Pancreas (tissue), 10 donors: ENCODE data around the gene GRB14. TPM values are rescaled to one million over a fixed set of nuclear protein-coding genes. Genes with fewer than 3 reads are reported as not detected.
A peak's percentile ranks its signal among the peaks of the same experiment; 100 is the strongest.

ENCODE experiments used
- ATAC-seq, 4 donors: fragments of 200-7000 bp; cut with Tn5 transposase; one replicate each; pipeline versions ENCODE4 v1.8.0 to v1.9.1; 2020; ENCODE audit warnings: mild to moderate bottlenecking in 4 of 4, moderate library complexity in 4 of 4
- DNase-seq, 6 donors: peaks; one replicate each; pipeline ENCODE4 v3.0.0-alpha.2; 2020
- FAIRE-seq: peaks from 2 replicates; lab custom pipeline; 2012; peaks lifted over from hg19 to GRCh38; lab: Jason Lieb, UNC
- H3K27ac ChIP-seq, 4 donors: fragments of 200-600 bp; sonication (generic); 1 replicate in 3 of 4; 2 replicates in 1 of 4; pipeline versions ENCODE4 v1.5.0 to v1.8.0; 2020
- H3K27me3 ChIP-seq, 4 donors: fragments of 200-600 bp; one replicate each; pipeline ENCODE4 v1.8.0; 2021
- H3K36me3 ChIP-seq, 3 donors: fragments of 200-600 bp; sonication (generic) in 1 of 3; one replicate each; pipeline versions ENCODE4 v1.5.0 to v1.8.0; 2020 to 2021
- H3K4me1 ChIP-seq, 3 donors: fragments of 200-600 bp; one replicate each; pipeline ENCODE4 v1.8.0; 2021
- H3K4me3 ChIP-seq, 4 donors: fragments of 200-600 bp; sonication (generic) in 2 of 4; one replicate each; pipeline versions ENCODE4 v1.5.0 to v1.8.0; 2020 to 2021
- H3K9me3 ChIP-seq, 4 donors: fragments of 200-600 bp; one replicate each; pipeline ENCODE4 v1.8.0; 2021
- WGBS, 2 donors: extraction: QIAGEN DNeasy Blood & Tissue Kit; methylation state at CpG; one replicate each; pipeline ENCODE4 v1.1.7; 2013; 5-methylcytosine and 5-hydroxymethylcytosine counted together
- intact Hi-C, 3 donors: fragments of 100-400 bp; cut with DNase I; formaldehyde crosslinking; loops; one replicate each; pipeline versions ENCODE4 v1.11.1 to v1.14.2; 2022
- polyA plus RNA-seq, 2 donors: library from polyadenylated mRNA; stranded (reverse); fragments of 200-250 nt; gene quantifications; one replicate each; pipeline ENCODE4 v1.2.3, GENCODE V29; 2013
- total RNA-seq, 6 donors: library from RNA; stranded (reverse); fragmentation: NEBNext Ultra II Directional in 4 of 6; extraction: Animal tissue kit (Norgen Biotek cat#: 25700) in 4 of 6; gene quantifications; one replicate each; pipeline versions ENCODE4 v1.2.1 to v1.2.4, GENCODE V29; 2021 to 2023
- TF ChIP-seq, protein P1 (sequence below), 4 donors: fragments of 200-600 bp; sonication (generic) in 3 of 4; IDR thresholded peaks; one replicate each; pipeline versions ENCODE4 v1.5.0 to v1.8.0; 2021; ENCODE audit warnings: antibody characterized with exemption in 4 of 4
- donor health status: healthy with polysubstance abuse.
- donor health status: DM: no; HTN: no; CAD: no; lungs with moderate emphysema.
- donor health status: DM: no; HTN: no; CAD: no.
- donor health status: control.
- donor health status: control.
- donor health status: Bipolar disorder and iron deficiency.
- donor health status: DM: yes; HTN: yes; CAD: no.
- donor health status: DM: no; HTN: no; CAD: no.
- donor health status: DM: no; HTN: no; CAD: no.
- donor health status: DM: yes; HTN: yes; CAD: no.

Gene GRB14
- total and polyA plus RNA-seq, 8 donors: 7.8 to 74.9 (median 15.1) TPM

DNA sequence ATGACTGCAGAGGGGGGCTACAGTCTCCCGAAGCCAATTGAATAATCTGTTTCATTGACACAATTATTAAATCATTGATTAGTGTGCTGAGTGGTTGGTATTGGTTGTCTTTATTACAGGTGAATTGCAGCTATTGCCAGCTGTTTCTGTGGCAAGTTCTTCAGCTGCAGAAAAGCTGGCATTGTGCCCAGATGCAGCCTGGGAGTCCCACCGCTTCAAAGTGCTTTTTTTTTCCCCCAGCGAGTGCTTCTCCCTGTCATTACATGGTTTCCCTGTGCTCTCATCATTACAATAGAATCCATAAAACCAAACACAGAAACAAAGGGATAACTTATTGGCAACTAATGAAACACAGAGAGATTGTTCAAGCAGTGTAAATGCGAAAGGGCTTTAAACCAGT is 164.7 kb downstream of the GRB14 start:
- H3K9me3 ChIP-seq: no peaks in the 10 kb centered on the region

DNA sequence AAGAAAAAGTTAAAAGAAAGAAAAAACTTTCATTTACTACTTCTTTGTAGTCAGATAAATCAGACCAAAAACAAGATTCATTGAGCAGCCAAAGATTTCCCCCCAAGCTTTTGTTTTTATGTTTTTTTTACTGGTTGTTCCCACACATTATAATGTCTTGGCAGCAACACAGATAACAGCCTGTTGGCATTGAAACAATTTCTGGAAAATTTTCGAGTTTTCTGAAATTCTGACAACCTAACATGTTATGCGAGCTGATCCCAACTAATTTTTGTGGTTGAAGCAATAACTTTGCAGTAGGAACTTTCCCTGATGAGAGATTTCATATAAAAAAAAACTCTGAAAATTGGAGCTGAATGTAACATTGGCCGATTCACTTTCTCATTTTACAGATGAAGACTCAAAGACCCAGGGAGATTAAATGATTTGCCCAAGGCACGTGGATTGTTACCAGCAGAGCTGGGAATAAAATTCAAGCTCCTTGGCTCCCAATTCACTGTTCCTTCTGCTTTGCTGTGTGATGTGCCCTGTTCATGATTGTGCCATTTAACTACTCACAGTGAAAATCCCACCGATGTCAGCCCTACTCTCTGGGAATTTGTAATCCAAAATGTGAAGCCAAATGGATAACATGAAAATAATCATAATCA is 167.5 kb downstream of the GRB14 start:
- WGBS, 2 donors: 62 to 67% methylated on average over 5 of the region's 5 CpGs
- H3K4me1 ChIP-seq: no peaks in the 10 kb centered on the region
- DNase-seq (no peak), FAIRE-seq (no peak), ATAC-seq (no peak)
- no peak overlapping the region for H3K4me3 ChIP-seq
- no peaks in the 10 kb centered on the region for H3K27me3 ChIP-seq
- no peaks in the 10 kb centered on the region for H3K36me3 ChIP-seq
- no peaks in the 10 kb centered on the region for H3K9me3 ChIP-seq
- H3K27ac ChIP-seq: no peak overlapping the region
- intact Hi-C loops: no loop called here
- TF ChIP-seq, protein P1, sequence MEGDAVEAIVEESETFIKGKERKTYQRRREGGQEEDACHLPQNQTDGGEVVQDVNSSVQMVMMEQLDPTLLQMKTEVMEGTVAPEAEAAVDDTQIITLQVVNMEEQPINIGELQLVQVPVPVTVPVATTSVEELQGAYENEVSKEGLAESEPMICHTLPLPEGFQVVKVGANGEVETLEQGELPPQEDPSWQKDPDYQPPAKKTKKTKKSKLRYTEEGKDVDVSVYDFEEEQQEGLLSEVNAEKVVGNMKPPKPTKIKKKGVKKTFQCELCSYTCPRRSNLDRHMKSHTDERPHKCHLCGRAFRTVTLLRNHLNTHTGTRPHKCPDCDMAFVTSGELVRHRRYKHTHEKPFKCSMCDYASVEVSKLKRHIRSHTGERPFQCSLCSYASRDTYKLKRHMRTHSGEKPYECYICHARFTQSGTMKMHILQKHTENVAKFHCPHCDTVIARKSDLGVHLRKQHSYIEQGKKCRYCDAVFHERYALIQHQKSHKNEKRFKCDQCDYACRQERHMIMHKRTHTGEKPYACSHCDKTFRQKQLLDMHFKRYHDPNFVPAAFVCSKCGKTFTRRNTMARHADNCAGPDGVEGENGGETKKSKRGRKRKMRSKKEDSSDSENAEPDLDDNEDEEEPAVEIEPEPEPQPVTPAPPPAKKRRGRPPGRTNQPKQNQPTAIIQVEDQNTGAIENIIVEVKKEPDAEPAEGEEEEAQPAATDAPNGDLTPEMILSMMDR (IDR thresholded peaks at IDR 0.05): no peak

More for the DNA sequence above, 164.7 kb downstream of the GRB14 start:
- intact Hi-C loops: no loop called here
- no peak for FAIRE-seq
- no peak for ATAC-seq
- WGBS, 2 donors: 23 to 26% methylated on average over 4 of the region's 4 CpGs
- H3K27ac ChIP-seq: no peak overlapping the region
- DNase-seq: peak in 2 of 6 donors; percentile 20 to 55
- H3K4me1 ChIP-seq: no peaks in the 10 kb centered on the region
- no peaks in the 10 kb centered on the region for H3K36me3 ChIP-seq
- H3K27me3 ChIP-seq: no peaks in the 10 kb centered on the region
- TF ChIP-seq, protein P1 (IDR thresholded peaks at IDR 0.05): no peak
- no peak overlapping the region for H3K4me3 ChIP-seq

- no peaks in the 10 kb centered on the region for H3K4me1 ChIP-seq
- DNase-seq (no peak), FAIRE-seq (no peak), ATAC-seq (no peak)
- WGBS, 2 donors: 82 to 85% methylated on average over 2 of the region's 2 CpGs
- no peak overlapping the region for H3K27ac ChIP-seq
- H3K27me3 ChIP-seq: no peaks in the 10 kb centered on the region
- intact Hi-C loops: no loop called here
- TF ChIP-seq, protein P1 (IDR thresholded peaks at IDR 0.05): no peak
- H3K4me3 ChIP-seq: no peak overlapping the region
- H3K9me3 ChIP-seq: no peaks in the 10 kb centered on the region
- no peaks in the 10 kb centered on the region for H3K36me3 ChIP-seq
These were observed 171.0 kb downstream of the GRB14 start for GRCh38 chr2:164450278-164450677.

GRCh38 chr2:164449706-164450105 is 171.6 kb downstream of the GRB14 start:
- DNase-seq (no peak), FAIRE-seq (no peak), ATAC-seq (no peak)
- TF ChIP-seq, protein P1 (IDR thresholded peaks at IDR 0.05): no peak
- no peaks in the 10 kb centered on the region for H3K4me1 ChIP-seq
- no peaks in the 10 kb centered on the region for H3K27me3 ChIP-seq
- H3K9me3 ChIP-seq: no peaks in the 10 kb centered on the region
- H3K27ac ChIP-seq: no peak overlapping the region
- no peaks in the 10 kb centered on the region for H3K36me3 ChIP-seq
- intact Hi-C loops: no loop called here
- no peak overlapping the region for H3K4me3 ChIP-seq
- 58 to 72% methylated on average over 5 of the region's 5 CpGs for WGBS, 2 donors

GRCh38 chr2:164447660-164448059 is 173.6 kb downstream of the GRB14 start:
- H3K9me3 ChIP-seq: no peaks in the 10 kb centered on the region

More at GRCh38 chr2:164447660-164448059, 173.6 kb downstream of the GRB14 start:
- FAIRE-seq (no peak), DNase-seq (no peak), ATAC-seq (no peak)
- no peaks in the 10 kb centered on the region for H3K36me3 ChIP-seq
- intact Hi-C loops: no loop called here
- 71 to 76% methylated on average over 5 of the region's 5 CpGs for WGBS, 2 donors
- no peak overlapping the region for H3K27ac ChIP-seq
- H3K4me3 ChIP-seq: no peak overlapping the region
- TF ChIP-seq, protein P1 (IDR thresholded peaks at IDR 0.05): no peak
- H3K27me3 ChIP-seq: peaks cover 0 to 6% (median 0%) of the 10 kb centered on the region in 4 donors
- no peaks in the 10 kb centered on the region for H3K4me1 ChIP-seq
